ENCODE data around the gene MRPL34. TPM values are rescaled to one million over a fixed set of nuclear protein-coding genes. Genes with fewer than 3 reads are reported as not detected.

The MRPL34 gene
- total and polyA plus RNA-seq, 9 of the 15 experiments (the other 6 are each of a cell fraction or from before 2014, with no cell fraction given), result 11.5 to 256 (median 72.5) TPM

DNA sequence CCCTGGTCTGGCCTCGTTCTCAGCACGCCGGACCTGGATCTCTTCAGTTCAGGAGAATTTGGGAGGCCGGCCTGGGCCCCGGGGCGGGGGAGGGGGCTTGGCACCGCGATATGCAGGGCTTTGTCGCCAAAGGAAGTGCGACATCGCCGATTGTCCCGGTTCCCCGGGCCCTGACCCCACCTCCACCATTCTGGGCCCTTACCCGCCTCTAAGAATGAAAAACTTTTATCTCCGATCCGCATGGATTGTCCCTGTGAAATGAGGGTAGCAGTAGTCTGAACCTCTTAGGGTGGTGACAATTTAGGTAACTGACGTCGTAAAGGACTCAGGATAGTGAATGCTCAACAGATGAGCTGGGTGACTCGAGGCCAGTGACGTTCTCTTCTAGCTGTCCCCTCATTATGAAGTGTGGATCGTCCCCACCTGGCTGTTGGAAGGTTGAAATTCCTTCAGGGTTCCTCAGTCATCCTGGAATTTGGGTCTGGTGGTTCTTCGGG lies 4.3 kb downstream of the MRPL34 start (continued):
- TF ChIP-seq ZFP30 (CRISPR knock-in tag; IDR thresholded peaks at IDR 0.05; ENCODE audit: borderline replicate concordance), result no peak
- no peak for TF ChIP-seq CEBPZ (IDR thresholded peaks at IDR 0.05; ENCODE audit: borderline replicate concordance, low read depth, low read length)
- TF ChIP-seq TARDBP (IDR thresholded peaks at IDR 0.05), result no peak
- no peak for TF ChIP-seq ZNF217 (CRISPR knock-in tag; IDR thresholded peaks at IDR 0.05)
- TF ChIP-seq CHD4 (IDR thresholded peaks at IDR 0.05; ENCODE audit: insufficient read depth, insufficient replicate concordance, low read depth, low read length, poor library complexity, severe bottlenecking), result no peak
- TF ChIP-seq ZBTB7A (IDR thresholded peaks at IDR 0.05; ENCODE audit: borderline replicate concordance, control insufficient read depth, low read depth, low read length), result peak; percentile 92; the same call in 1 of the 2 replicates
- TF ChIP-seq ZNF589 (CRISPR knock-in tag; IDR thresholded peaks at IDR 0.05; ENCODE audit: low read depth), result 0 out of 2 replicates have a peak, but pooled peaks have one; percentile 31
- TF ChIP-seq ZNF354B (CRISPR knock-in tag; IDR thresholded peaks at IDR 0.05), result no peak
- TF ChIP-seq NCOA1 (IDR thresholded peaks at IDR 0.05; ENCODE audit: low read depth), result peak; percentile 72
- TF ChIP-seq SMARCA5 (IDR thresholded peaks at IDR 0.05), result no peak
- peak; percentile 88 for TF ChIP-seq CREM (IDR thresholded peaks at IDR 0.05; ENCODE audit: low read depth)
- no peak for TF ChIP-seq HMGN3 (IDR thresholded peaks at IDR 0.05; ENCODE audit: borderline replicate concordance, extremely low read depth, insufficient read length, low read depth, low read length)
- no peak for TF ChIP-seq ZC3H4 (CRISPR knock-in tag; IDR thresholded peaks at IDR 0.05; ENCODE audit: borderline replicate concordance)
- TF ChIP-seq, protein P1, sequence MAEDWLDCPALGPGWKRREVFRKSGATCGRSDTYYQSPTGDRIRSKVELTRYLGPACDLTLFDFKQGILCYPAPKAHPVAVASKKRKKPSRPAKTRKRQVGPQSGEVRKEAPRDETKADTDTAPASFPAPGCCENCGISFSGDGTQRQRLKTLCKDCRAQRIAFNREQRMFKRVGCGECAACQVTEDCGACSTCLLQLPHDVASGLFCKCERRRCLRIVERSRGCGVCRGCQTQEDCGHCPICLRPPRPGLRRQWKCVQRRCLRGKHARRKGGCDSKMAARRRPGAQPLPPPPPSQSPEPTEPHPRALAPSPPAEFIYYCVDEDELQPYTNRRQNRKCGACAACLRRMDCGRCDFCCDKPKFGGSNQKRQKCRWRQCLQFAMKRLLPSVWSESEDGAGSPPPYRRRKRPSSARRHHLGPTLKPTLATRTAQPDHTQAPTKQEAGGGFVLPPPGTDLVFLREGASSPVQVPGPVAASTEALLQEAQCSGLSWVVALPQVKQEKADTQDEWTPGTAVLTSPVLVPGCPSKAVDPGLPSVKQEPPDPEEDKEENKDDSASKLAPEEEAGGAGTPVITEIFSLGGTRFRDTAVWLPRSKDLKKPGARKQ (CRISPR knock-in tag; IDR thresholded peaks at IDR 0.05), result no peak
- no peak for TF ChIP-seq HMGXB4 (CRISPR knock-in tag; IDR thresholded peaks at IDR 0.05)
- TF ChIP-seq BRD4 (IDR thresholded peaks at IDR 0.05), result 0 out of 2 replicates have a peak, but pooled peaks have one; percentile 40
- TF ChIP-seq, protein P2, sequence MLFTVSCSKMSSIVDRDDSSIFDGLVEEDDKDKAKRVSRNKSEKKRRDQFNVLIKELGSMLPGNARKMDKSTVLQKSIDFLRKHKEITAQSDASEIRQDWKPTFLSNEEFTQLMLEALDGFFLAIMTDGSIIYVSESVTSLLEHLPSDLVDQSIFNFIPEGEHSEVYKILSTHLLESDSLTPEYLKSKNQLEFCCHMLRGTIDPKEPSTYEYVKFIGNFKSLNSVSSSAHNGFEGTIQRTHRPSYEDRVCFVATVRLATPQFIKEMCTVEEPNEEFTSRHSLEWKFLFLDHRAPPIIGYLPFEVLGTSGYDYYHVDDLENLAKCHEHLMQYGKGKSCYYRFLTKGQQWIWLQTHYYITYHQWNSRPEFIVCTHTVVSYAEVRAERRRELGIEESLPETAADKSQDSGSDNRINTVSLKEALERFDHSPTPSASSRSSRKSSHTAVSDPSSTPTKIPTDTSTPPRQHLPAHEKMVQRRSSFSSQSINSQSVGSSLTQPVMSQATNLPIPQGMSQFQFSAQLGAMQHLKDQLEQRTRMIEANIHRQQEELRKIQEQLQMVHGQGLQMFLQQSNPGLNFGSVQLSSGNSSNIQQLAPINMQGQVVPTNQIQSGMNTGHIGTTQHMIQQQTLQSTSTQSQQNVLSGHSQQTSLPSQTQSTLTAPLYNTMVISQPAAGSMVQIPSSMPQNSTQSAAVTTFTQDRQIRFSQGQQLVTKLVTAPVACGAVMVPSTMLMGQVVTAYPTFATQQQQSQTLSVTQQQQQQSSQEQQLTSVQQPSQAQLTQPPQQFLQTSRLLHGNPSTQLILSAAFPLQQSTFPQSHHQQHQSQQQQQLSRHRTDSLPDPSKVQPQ (CRISPR knock-in tag; IDR thresholded peaks at IDR 0.05; ENCODE audit: borderline replicate concordance), result no peak
- no peak for TF ChIP-seq NEUROD1 (IDR thresholded peaks at IDR 0.05; ENCODE audit: borderline replicate concordance, low read depth, low read length, partially characterized antibody)

All from K562 (cell line).